COLO668 (cell line): ENCODE results near the gene PTGR3.

ENCODE experiments used
- DNase-seq: peaks from one replicate; lab custom pipeline; 2025; ENCODE audit not compliant: unreplicated experiment; lab: John Stamatoyannopoulos, UW

Gene PTGR3

GRCh38 chr18:75170916-75171315 lies 38.0 kb downstream of the PTGR3 start:
- DNase-seq = no peak

GRCh38 chr18:75170022-75170789 lies 38.7 kb downstream of the PTGR3 start:
- no peak for DNase-seq

- no peak for DNase-seq
Measured at GRCh38 chr18:75169411-75169810, 39.5 kb downstream of the PTGR3 start.

- no peak for DNase-seq
Measured at GRCh38 chr18:75168619-75169018, 40.3 kb downstream of the PTGR3 start.

GRCh38 chr18:75167759-75168618 lies 41.0 kb downstream of the PTGR3 start:
- DNase-seq = no peak

GRCh38 chr18:75167137-75167536 lies 41.8 kb downstream of the PTGR3 start:
- DNase-seq = no peak

GRCh38 chr18:75165926-75166325 lies 43.0 kb downstream of the PTGR3 start:
- DNase-seq = no peak

- peak; percentile 17 for DNase-seq
Measured at GRCh38 chr18:75164479-75164878, 44.5 kb downstream of the PTGR3 start.

- no peak for DNase-seq
Measured at GRCh38 chr18:75163736-75164135, 45.2 kb downstream of the PTGR3 start.

GRCh38 chr18:75162978-75163377 lies 46.0 kb downstream of the PTGR3 start:
- no peak for DNase-seq

GRCh38 chr18:75162467-75162866 lies 46.5 kb downstream of the PTGR3 start:
- no peak for DNase-seq

- DNase-seq = peak; percentile 57
Measured at GRCh38 chr18:75161256-75162028, 47.5 kb downstream of the PTGR3 start.

GRCh38 chr18:75160364-75160763 lies 48.6 kb downstream of the PTGR3 start:
- DNase-seq = no peak

GRCh38 chr18:75159646-75160356 lies 49.1 kb downstream of the PTGR3 start:
- no peak for DNase-seq

- DNase-seq = no peak
Measured at GRCh38 chr18:75159238-75159518, 49.8 kb downstream of the PTGR3 start.
